ENCODE results near the gene PDZD2. TPM values are rescaled to one million over a fixed set of nuclear protein-coding genes. Genes with fewer than 3 reads are reported as not detected.

The PDZD2 gene
- polyA plus RNA-seq, 1 donor from 2014 or later: 3.1 TPM

GRCh38 chr5:31806561-31806960, 167.6 kb downstream of the PDZD2 start:
- Histone ChIP-seq H2AFZ (ENCODE audit: low read depth, low read length) (no peak overlapping the region), H3K4me2 (ENCODE audit: low read length) (no peak overlapping the region), H4K20me1 (ENCODE audit: insufficient read depth) (no peaks in the 10 kb centered on the region), H3K27ac (ENCODE audit: low read length) (no peak overlapping the region), H3F3A (ENCODE audit: insufficient read depth, low read length, poor library complexity, severe bottlenecking) (no peaks in the 10 kb centered on the region), H3K4me3 (ENCODE audit: low read length) (no peak overlapping the region), H3K9ac (ENCODE audit: low read length) (no peak overlapping the region), H3K9me2 (ENCODE audit: insufficient read depth, low read length) (no peaks in the 10 kb centered on the region), H3K27me3 (ENCODE audit: insufficient read depth, low read depth, low read length) (no peaks in the 10 kb centered on the region), H3K9me3 (ENCODE audit: low read length) (no peaks in the 10 kb centered on the region), H3K36me3 (ENCODE audit: insufficient read depth, low read length) (no peaks in the 10 kb centered on the region), H3K79me2 (replicated peaks; ENCODE audit: insufficient read depth, low read length) (no peaks in the 10 kb centered on the region)
- TF ChIP-seq CTCF (IDR thresholded peaks at IDR 0.05; ENCODE audit: poor library complexity, severe bottlenecking): no peak
- no peak for TF ChIP-seq RAD21 (conservative IDR thresholded peaks at IDR 0.05)
- no peak for TF ChIP-seq EZH2 (IDR thresholded peaks at IDR 0.05; ENCODE audit: borderline replicate concordance, insufficient read depth, low read length, poor library complexity, severe bottlenecking)
- no peak for TF ChIP-seq REST (IDR thresholded peaks at IDR 0.05; ENCODE audit: borderline replicate concordance)
- TF ChIP-seq POLR2AphosphoS5 (IDR thresholded peaks at IDR 0.05): no peak
- no peak for TF ChIP-seq TAF1 (IDR thresholded peaks at IDR 0.05; ENCODE audit: low read depth)
- no peak for TF ChIP-seq EP300 (conservative IDR thresholded peaks at IDR 0.05; ENCODE audit: poor library complexity, severe bottlenecking)
- no peak for TF ChIP-seq SMC3 (conservative IDR thresholded peaks at IDR 0.05; ENCODE audit: poor library complexity)
- TF ChIP-seq MXI1 (conservative IDR thresholded peaks at IDR 0.05; ENCODE audit: poor library complexity, severe bottlenecking): no peak

- no peaks in the 10 kb centered on the region for H3F3A ChIP-seq (ENCODE audit: insufficient read depth, low read length, poor library complexity, severe bottlenecking)
These were observed 169.0 kb downstream of the PDZD2 start for GRCh38 chr5:31807789-31808540.

More at GRCh38 chr5:31807789-31808540, 169.0 kb downstream of the PDZD2 start:
- no peak overlapping the region for H3K27ac ChIP-seq (ENCODE audit: low read length)
- no peaks in the 10 kb centered on the region for H3K9me2 ChIP-seq (ENCODE audit: insufficient read depth, low read length)
- no peak overlapping the region for H3K9ac ChIP-seq (ENCODE audit: low read length)
- H3K9me3 ChIP-seq (ENCODE audit: low read length): no peaks in the 10 kb centered on the region
- no peaks in the 10 kb centered on the region for H3K79me2 ChIP-seq (replicated peaks; ENCODE audit: insufficient read depth, low read length)
- TF ChIP-seq REST (IDR thresholded peaks at IDR 0.05; ENCODE audit: borderline replicate concordance) (no peak), CTCF (IDR thresholded peaks at IDR 0.05; ENCODE audit: poor library complexity, severe bottlenecking) (no peak), MXI1 (conservative IDR thresholded peaks at IDR 0.05; ENCODE audit: poor library complexity, severe bottlenecking) (no peak), EP300 (conservative IDR thresholded peaks at IDR 0.05; ENCODE audit: poor library complexity, severe bottlenecking) (no peak), EZH2 (IDR thresholded peaks at IDR 0.05; ENCODE audit: borderline replicate concordance, insufficient read depth, low read length, poor library complexity, severe bottlenecking) (no peak), POLR2AphosphoS5 (IDR thresholded peaks at IDR 0.05) (no peak), SMC3 (conservative IDR thresholded peaks at IDR 0.05; ENCODE audit: poor library complexity) (no peak), RAD21 (conservative IDR thresholded peaks at IDR 0.05) (no peak), TAF1 (IDR thresholded peaks at IDR 0.05; ENCODE audit: low read depth) (no peak)
- no peak overlapping the region for H3K4me3 ChIP-seq (ENCODE audit: low read length)
- H3K4me2 ChIP-seq (ENCODE audit: low read length): no peak overlapping the region
- H3K36me3 ChIP-seq (ENCODE audit: insufficient read depth, low read length): no peaks in the 10 kb centered on the region
- no peaks in the 10 kb centered on the region for H4K20me1 ChIP-seq (ENCODE audit: insufficient read depth)
- no peaks in the 10 kb centered on the region for H3K27me3 ChIP-seq (ENCODE audit: insufficient read depth, low read depth, low read length)
- H2AFZ ChIP-seq (ENCODE audit: low read depth, low read length): no peak overlapping the region
